ENCODE results near the gene LLCFC1.

- no peak for TF ChIP-seq CTCF (IDR thresholded peaks at IDR 0.05)
- TF ChIP-seq POLR2A (IDR thresholded peaks at IDR 0.05) = no peak
Observed at GRCh38 chr7:142914121-142914520, 25.2 kb upstream of the LLCFC1 start.
